ENCODE data around the gene KCNK7. TPM values are rescaled to one million over a fixed set of nuclear protein-coding genes. Genes with fewer than 3 reads are reported as not detected.

The KCNK7 gene
- total RNA-seq, 1 experiment from 2014 or later, result 0.61 TPM

- H2AFZ ChIP-seq (ENCODE audit: low read depth, low read length, poor library complexity, severe bottlenecking), result no peak overlapping the region
- intact Hi-C loops (cut with micrococcal nuclease), result no loop called here
- peak overlapping the region; percentile 83 for H3K9ac ChIP-seq (ENCODE audit: low read length)
- H3K4me3 ChIP-seq (replicated peaks in 1 of 2; ENCODE audit: low read depth in 1 of 2, low read length in 2 of 2), result peak overlapping the region; percentile 64 to 68
- H3K9me2 ChIP-seq (ENCODE audit: insufficient read depth), result no peaks in the 10 kb centered on the region
- no peaks in the 10 kb centered on the region for H4K20me1 ChIP-seq (ENCODE audit: insufficient read depth)
- peaks cover 80 to 94% of the 10 kb centered on the region in 2 experiments for H3K4me1 ChIP-seq (ENCODE audit: control insufficient read depth in 1 of 2, insufficient read depth in 2 of 2, low read length in 2 of 2)
- ChIA-PET RAD21 (ENCODE audit: low non-redundant PET in 1 of 2, low total read pairs in 2 of 2, uncharacterized antibody in 2 of 2, unreplicated experiment in 2 of 2) (interaction anchor here in 1 of 2 experiments (1.2 kb wide), 1 partner anchor 16 kb away, joined by 3 read pairs; the partner anchor contains the start of gene FAM89B), CTCF (interaction anchor here (0.8 to 1.7 kb wide), 2 partner anchors 16 to 106 kb away, joined by 3 to 14 read pairs; partner anchors contain the start of gene RELA), POLR2A (interaction anchor here (0.7 to 1.0 kb wide), 3 partner anchors 9 to 16 kb away, joined by 3 to 4 read pairs (median 4); partner anchors contain the start of gene FAM89B)
- DNase-seq (ENCODE audit: low read depth, low spot score) (no peak), ATAC-seq (no peak)
- H3K36me3 ChIP-seq (ENCODE audit: control insufficient read depth in 1 of 2, insufficient read depth in 2 of 2, low read length in 2 of 2), result 0 out of 4 replicates have a peak, but pooled peaks cover 0 to 4% of the 10 kb centered on the region in 2 experiments
- no peaks in the 10 kb centered on the region for H3K27me3 ChIP-seq (ENCODE audit: insufficient read depth, low read length)
- peak overlapping the region; percentile 96 for H3K4me2 ChIP-seq (ENCODE audit: low read length)
- peaks cover 28% of the 10 kb centered on the region for H3K79me2 ChIP-seq (ENCODE audit: insufficient read depth, low read length)
- H3K9me3 ChIP-seq (ENCODE audit: control insufficient read depth in 1 of 2, insufficient read depth in 1 of 2, low read depth in 1 of 2, low read length in 2 of 2), result no peaks in the 10 kb centered on the region
- TSS peak; percentile 60 for BruUV-seq (replicated peaks)
- H3K27ac ChIP-seq (ENCODE audit: low read depth, low read length), result peak overlapping the region; percentile 99
- no peak for TF ChIP-seq REST (IDR thresholded peaks at IDR 0.05; ENCODE audit: low read depth)
- TF ChIP-seq EZH2phosphoT487 (IDR thresholded peaks at IDR 0.05; ENCODE audit: borderline replicate concordance), result no peak
- no peak for TF ChIP-seq SP1 (IDR thresholded peaks at IDR 0.05; ENCODE audit: low read depth)
- TF ChIP-seq CBX3 (IDR thresholded peaks at IDR 0.05; ENCODE audit: low read depth), result no peak
- no peak for TF ChIP-seq ZNF274 (IDR thresholded peaks at IDR 0.05; ENCODE audit: low read depth, low read length)
- TF ChIP-seq, protein P1, sequence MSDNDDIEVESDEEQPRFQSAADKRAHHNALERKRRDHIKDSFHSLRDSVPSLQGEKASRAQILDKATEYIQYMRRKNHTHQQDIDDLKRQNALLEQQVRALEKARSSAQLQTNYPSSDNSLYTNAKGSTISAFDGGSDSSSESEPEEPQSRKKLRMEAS (IDR thresholded peaks at IDR 0.05), result no peak
- no peak for TF ChIP-seq RAD21 (IDR thresholded peaks at IDR 0.05; ENCODE audit: low read depth)
- TF ChIP-seq SIN3A (IDR thresholded peaks at IDR 0.05; ENCODE audit: low read depth), result no peak
- TF ChIP-seq CTCF (IDR thresholded peaks at IDR 0.05 in 2 of 3, conservative IDR thresholded peaks at IDR 0.05 in 1 of 3; ENCODE audit: borderline replicate concordance in 1 of 3, insufficient read depth in 1 of 3, low read depth in 2 of 3, low read length in 2 of 3), result no peak
- TF ChIP-seq SRF (IDR thresholded peaks at IDR 0.05; ENCODE audit: low read depth), result no peak
- no peak for TF ChIP-seq JUND (IDR thresholded peaks at IDR 0.05)
These were observed 38.9 kb downstream of the KCNK7 start for GRCh38 chr11:65556470-65557279.
